ENCODE measurements around the gene DENND4C.

DENND4C gene

GRCh38 chr9:19331877-19332276 lies 101.4 kb downstream of the DENND4C start:
- H3K9ac ChIP-seq (ENCODE audit: low read length), result no peak overlapping the region
- no peaks in the 10 kb centered on the region for H4K20me1 ChIP-seq (ENCODE audit: low read depth, low read length)
- no peaks in the 10 kb centered on the region for H3K9me3 ChIP-seq (ENCODE audit: insufficient read depth, low read length)
- H3K27me3 ChIP-seq (ENCODE audit: low read length), result no peaks in the 10 kb centered on the region
- no peaks in the 10 kb centered on the region for H3F3A ChIP-seq (ENCODE audit: insufficient read depth)
- no peak overlapping the region for H3K4me2 ChIP-seq (ENCODE audit: low read depth, low read length, poor library complexity, severe bottlenecking)
- no peaks in the 10 kb centered on the region for H3K9me2 ChIP-seq (replicated peaks; ENCODE audit: insufficient read depth, low read length)
- H3K79me2 ChIP-seq (ENCODE audit: insufficient read depth, low read length), result no peaks in the 10 kb centered on the region
- no peak overlapping the region for H3K4me3 ChIP-seq (ENCODE audit: insufficient read depth, low read length, poor library complexity, severe bottlenecking)
- H3K36me3 ChIP-seq (ENCODE audit: low read length), result peaks cover 3% of the 10 kb centered on the region; the same call in 1 of the 2 replicates
- no peak overlapping the region for H2AFZ ChIP-seq (ENCODE audit: low read depth, low read length, severe bottlenecking)
- TF ChIP-seq EZH2phosphoT487 (conservative IDR thresholded peaks at IDR 0.05; ENCODE audit: low read length), result no peak
- TF ChIP-seq CTCF (IDR thresholded peaks at IDR 0.05; ENCODE audit: insufficient read depth, low read length, poor library complexity, severe bottlenecking), result no peak
- H3K27ac ChIP-seq (ENCODE audit: low read depth, low read length), result no peak overlapping the region

- no peak overlapping the region for H3K4me3 ChIP-seq (ENCODE audit: insufficient read depth, low read length, poor library complexity, severe bottlenecking)
- H3K27me3 ChIP-seq (ENCODE audit: low read length), result no peaks in the 10 kb centered on the region
- no peaks in the 10 kb centered on the region for H3F3A ChIP-seq (ENCODE audit: insufficient read depth)
- no peak overlapping the region for H3K27ac ChIP-seq (ENCODE audit: low read depth, low read length)
- no peaks in the 10 kb centered on the region for H3K9me3 ChIP-seq (ENCODE audit: insufficient read depth, low read length)
- no peaks in the 10 kb centered on the region for H3K79me2 ChIP-seq (ENCODE audit: insufficient read depth, low read length)
- no peak overlapping the region for H2AFZ ChIP-seq (ENCODE audit: low read depth, low read length, severe bottlenecking)
- no peaks in the 10 kb centered on the region for H3K9me2 ChIP-seq (replicated peaks; ENCODE audit: insufficient read depth, low read length)
- H3K4me2 ChIP-seq (ENCODE audit: low read depth, low read length, poor library complexity, severe bottlenecking), result no peak overlapping the region
- no peak for TF ChIP-seq EZH2phosphoT487 (conservative IDR thresholded peaks at IDR 0.05; ENCODE audit: low read length)
- TF ChIP-seq CTCF (IDR thresholded peaks at IDR 0.05; ENCODE audit: insufficient read depth, low read length, poor library complexity, severe bottlenecking), result no peak
- H4K20me1 ChIP-seq (ENCODE audit: low read depth, low read length), result no peaks in the 10 kb centered on the region
- no peak overlapping the region for H3K9ac ChIP-seq (ENCODE audit: low read length)
- H3K36me3 ChIP-seq (ENCODE audit: low read length), result no peaks in the 10 kb centered on the region; the same call in 1 of the 2 replicates
Observed at GRCh38 chr9:19336166-19336565, 105.7 kb downstream of the DENND4C start.

- Histone ChIP-seq H3K27me3 (ENCODE audit: low read length) (no peaks in the 10 kb centered on the region), H3K4me3 (ENCODE audit: insufficient read depth, low read length, poor library complexity, severe bottlenecking) (no peak overlapping the region), H3F3A (ENCODE audit: insufficient read depth) (no peaks in the 10 kb centered on the region), H3K9ac (ENCODE audit: low read length) (no peak overlapping the region), H3K79me2 (ENCODE audit: insufficient read depth, low read length) (no peaks in the 10 kb centered on the region), H3K36me3 (ENCODE audit: low read length) (0 out of 2 replicates have a peak, but pooled peaks cover 3% of the 10 kb centered on the region), H3K27ac (ENCODE audit: low read depth, low read length) (no peak overlapping the region), H3K9me2 (replicated peaks; ENCODE audit: insufficient read depth, low read length) (no peaks in the 10 kb centered on the region), H3K4me2 (ENCODE audit: low read depth, low read length, poor library complexity, severe bottlenecking) (no peak overlapping the region), H2AFZ (ENCODE audit: low read depth, low read length, severe bottlenecking) (no peak overlapping the region), H3K9me3 (ENCODE audit: insufficient read depth, low read length) (no peaks in the 10 kb centered on the region), H4K20me1 (ENCODE audit: low read depth, low read length) (no peaks in the 10 kb centered on the region)
- TF ChIP-seq EZH2phosphoT487 (conservative IDR thresholded peaks at IDR 0.05; ENCODE audit: low read length) (no peak), CTCF (IDR thresholded peaks at IDR 0.05; ENCODE audit: insufficient read depth, low read length, poor library complexity, severe bottlenecking) (no peak)
Observed at GRCh38 chr9:19342947-19343346, 112.5 kb downstream of the DENND4C start.

Data from SU-DHL-6 (cell line).